GOT3 (cell line): ENCODE results near the gene GBX2.

ENCODE experiments used
- DNase-seq: peaks from one replicate; lab custom pipeline; 2025; ENCODE audit warnings: mixed read lengths; lab: John Stamatoyannopoulos, UW

Gene GBX2

GRCh38 chr2:236168110-236169080 is at the start of gene GBX2:
TSS of gene GBX2 (minus strand) at chr2:236168386. CDS start at chr2:236167971, 415 bp downstream.
- no peak for DNase-seq

GRCh38 chr2:236217926-236218325 is 49.7 kb upstream of the GBX2 start:
- no peak for DNase-seq

GRCh38 chr2:236216711-236217110 is 48.5 kb upstream of the GBX2 start:
- DNase-seq: no peak

GRCh38 chr2:236215761-236216333 is 47.7 kb upstream of the GBX2 start:
- no peak for DNase-seq

GRCh38 chr2:236215196-236215595 is 47.0 kb upstream of the GBX2 start:
- DNase-seq: no peak

- no peak for DNase-seq
Observed at GRCh38 chr2:236214376-236214995, 46.3 kb upstream of the GBX2 start.

GRCh38 chr2:236211296-236211695 is 43.1 kb upstream of the GBX2 start:
- DNase-seq: no peak

- DNase-seq: no peak
Observed at GRCh38 chr2:236210536-236210935, 42.4 kb upstream of the GBX2 start.

GRCh38 chr2:236209996-236210395 is 41.8 kb upstream of the GBX2 start:
- DNase-seq: no peak

GRCh38 chr2:236209535-236209934 is 41.3 kb upstream of the GBX2 start:
- DNase-seq: no peak

GRCh38 chr2:236208019-236208926 is 40.1 kb upstream of the GBX2 start:
- DNase-seq: no peak

- no peak for DNase-seq
Observed at GRCh38 chr2:236207472-236207871, 39.3 kb upstream of the GBX2 start.

- no peak for DNase-seq
Observed at GRCh38 chr2:236205867-236206645, 37.9 kb upstream of the GBX2 start.

GRCh38 chr2:236204953-236205352 is 36.8 kb upstream of the GBX2 start:
- no peak for DNase-seq

GRCh38 chr2:236200378-236200777 is 32.2 kb upstream of the GBX2 start:
- no peak for DNase-seq

- DNase-seq: no peak
Observed at GRCh38 chr2:236196366-236196765, 28.2 kb upstream of the GBX2 start.

- DNase-seq: no peak
Observed at GRCh38 chr2:236195726-236196125, 27.5 kb upstream of the GBX2 start.

- DNase-seq: no peak
Observed at GRCh38 chr2:236194786-236195185, 26.6 kb upstream of the GBX2 start.

GRCh38 chr2:236193026-236193425 is 24.8 kb upstream of the GBX2 start:
- no peak for DNase-seq

- no peak for DNase-seq
Observed at GRCh38 chr2:236190674-236191073, 22.5 kb upstream of the GBX2 start.

- DNase-seq: no peak
Observed at GRCh38 chr2:236184701-236185100, 16.5 kb upstream of the GBX2 start.
